Gastroesophageal sphincter (tissue), 4 donors: ENCODE measurements around the gene UNKL. TPM values are rescaled to one million over a fixed set of nuclear protein-coding genes. Genes with fewer than 3 reads are reported as not detected.
A peak's percentile ranks its signal among the peaks of the same experiment; 100 is the strongest.
"Not testable (repeated sequence)": the region's sequence is repeated elsewhere in the genome, so short reads cannot be mapped to it uniquely, and the experiment has no call there.

Experiments
- ATAC-seq: fragments of 150-250 bp; one replicate; pipeline ENCODE4 v1.9.1; 2016; ENCODE audit warnings: mild to moderate bottlenecking, moderate library complexity
- H3K27ac ChIP-seq, 4 donors: fragments of 200-600 bp; sonication (generic) in 3 of 4; 1 replicate in 3 of 4; 2 replicates in 1 of 4; pipeline ENCODE4 v1.5.1; 2016 to 2019
- H3K27me3 ChIP-seq: fragments of 200-600 bp; sonication (generic); one replicate; pipeline ENCODE4 v1.5.1; 2019
- H3K36me3 ChIP-seq, 2 donors: fragments of 200-600 bp; sonication (generic); one replicate each; pipeline ENCODE4 v1.5.1; 2019; ENCODE audit warnings: control low read depth in 1 of 2
- H3K4me1 ChIP-seq, 3 donors: fragments of 200-600 bp; sonication (generic); 1 replicate in 2 of 3; 2 replicates in 1 of 3; pipeline ENCODE4 v1.5.1; 2016 to 2019; ENCODE audit warnings: control low read depth in 2 of 3
- H3K4me3 ChIP-seq, 2 donors: fragments of 200-600 bp; sonication (generic); one replicate each; pipeline ENCODE4 v1.5.1; 2019; ENCODE audit warnings: mild to moderate bottlenecking in 1 of 2, moderate library complexity in 1 of 2
- H3K9me3 ChIP-seq, 3 donors: fragments of 200-600 bp; sonication (generic); one replicate each; pipeline ENCODE4 v1.5.1; 2017 to 2019; ENCODE audit warnings: control low read depth in 2 of 3
- EP300 ChIP-seq: sonication (generic); formaldehyde crosslinking; IDR thresholded peaks from one replicate; pipeline ENCODE4 v1.6.1; 2017; ENCODE audit warnings: antibody characterized with exemption, mild to moderate bottlenecking
- POLR2A ChIP-seq, 2 donors: fragments of 450-650 bp; IDR thresholded peaks; one replicate each; pipeline ENCODE4 v1.6.1; 2017; ENCODE audit warnings: antibody characterized with exemption in 2 of 2, mild to moderate bottlenecking in 2 of 2, moderate library complexity in 1 of 2
- POLR2AphosphoS5 ChIP-seq: sonication (generic); formaldehyde crosslinking; IDR thresholded peaks from one replicate; pipeline ENCODE4 v1.6.1; 2017; ENCODE audit warnings: antibody characterized with exemption
- WGBS, 2 donors: methylation state at CpG; one replicate each; pipeline ENCODE4 v1.1.5; 2018; ENCODE audit warnings: low coverage in 1 of 2; 5-methylcytosine and 5-hydroxymethylcytosine counted together
- total RNA-seq, 4 donors: library from RNA; depleted of rRNA; stranded (reverse); fragments of >200 nt; gene quantifications; one replicate each; pipeline ENCODE4 v1.1.0, GENCODE V29; 2016
- TF ChIP-seq, protein P1 (sequence below), 4 experiments: fragments of 200-600 bp in 2 of 4; fragments of 450-650 bp in 2 of 4; sonication (generic) in 1 of 4; IDR thresholded peaks; one replicate each; pipeline ENCODE4 v1.5.1; 2017 to 2019; ENCODE audit warnings: antibody characterized with exemption in 4 of 4, mild to moderate bottlenecking in 2 of 4, moderate library complexity in 2 of 4

UNKL gene
- total RNA-seq, 4 donors from 2014 or later: 12.3 to 29.4 (median 16.4) TPM

DNA sequence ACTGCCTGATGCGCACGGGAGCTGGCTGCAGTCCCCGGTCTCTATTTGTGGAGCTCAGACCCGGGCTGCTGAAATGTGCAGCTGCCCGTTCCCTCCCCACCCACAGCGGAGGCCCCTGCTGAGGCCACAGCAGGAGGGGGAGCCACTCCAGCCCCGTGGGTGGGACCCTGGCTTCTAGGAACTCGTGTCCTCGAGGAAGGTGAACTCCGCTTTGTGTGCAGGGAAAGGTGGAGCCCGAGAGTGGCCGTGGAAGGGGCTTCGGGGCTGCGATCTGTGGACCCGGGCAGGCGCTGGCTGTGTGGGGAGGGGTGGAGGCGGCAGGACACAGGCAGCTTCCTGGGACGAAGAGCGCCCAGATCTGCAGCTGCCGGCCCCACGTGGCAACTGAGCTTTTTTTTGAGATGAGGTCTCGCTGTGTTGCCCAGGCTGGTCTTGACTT, 26.9 kb upstream of the UNKL start:
- Histone ChIP-seq H3K27ac (no peak overlapping the region), H3K9me3 (no peaks in the 10 kb centered on the region), H3K4me1 (no peaks in the 10 kb centered on the region), H3K36me3 (peaks cover 0 to 25% of the 10 kb centered on the region in 2 donors), H3K4me3 (no peak overlapping the region), H3K27me3 (no peaks in the 10 kb centered on the region)
- TF ChIP-seq EP300 (no peak), POLR2AphosphoS5 (no peak), POLR2A (IDR thresholded peaks at IDR 0.05) (no peak)
- TF ChIP-seq, protein P1, sequence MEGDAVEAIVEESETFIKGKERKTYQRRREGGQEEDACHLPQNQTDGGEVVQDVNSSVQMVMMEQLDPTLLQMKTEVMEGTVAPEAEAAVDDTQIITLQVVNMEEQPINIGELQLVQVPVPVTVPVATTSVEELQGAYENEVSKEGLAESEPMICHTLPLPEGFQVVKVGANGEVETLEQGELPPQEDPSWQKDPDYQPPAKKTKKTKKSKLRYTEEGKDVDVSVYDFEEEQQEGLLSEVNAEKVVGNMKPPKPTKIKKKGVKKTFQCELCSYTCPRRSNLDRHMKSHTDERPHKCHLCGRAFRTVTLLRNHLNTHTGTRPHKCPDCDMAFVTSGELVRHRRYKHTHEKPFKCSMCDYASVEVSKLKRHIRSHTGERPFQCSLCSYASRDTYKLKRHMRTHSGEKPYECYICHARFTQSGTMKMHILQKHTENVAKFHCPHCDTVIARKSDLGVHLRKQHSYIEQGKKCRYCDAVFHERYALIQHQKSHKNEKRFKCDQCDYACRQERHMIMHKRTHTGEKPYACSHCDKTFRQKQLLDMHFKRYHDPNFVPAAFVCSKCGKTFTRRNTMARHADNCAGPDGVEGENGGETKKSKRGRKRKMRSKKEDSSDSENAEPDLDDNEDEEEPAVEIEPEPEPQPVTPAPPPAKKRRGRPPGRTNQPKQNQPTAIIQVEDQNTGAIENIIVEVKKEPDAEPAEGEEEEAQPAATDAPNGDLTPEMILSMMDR (IDR thresholded peaks at IDR 0.05): no peak
- ATAC-seq: no peak
- 40% methylated on average over 1 of the region's 22 CpGs; no CpG with 5 or more reads in 1 of the 2 donors for WGBS, 2 donors

DNA sequence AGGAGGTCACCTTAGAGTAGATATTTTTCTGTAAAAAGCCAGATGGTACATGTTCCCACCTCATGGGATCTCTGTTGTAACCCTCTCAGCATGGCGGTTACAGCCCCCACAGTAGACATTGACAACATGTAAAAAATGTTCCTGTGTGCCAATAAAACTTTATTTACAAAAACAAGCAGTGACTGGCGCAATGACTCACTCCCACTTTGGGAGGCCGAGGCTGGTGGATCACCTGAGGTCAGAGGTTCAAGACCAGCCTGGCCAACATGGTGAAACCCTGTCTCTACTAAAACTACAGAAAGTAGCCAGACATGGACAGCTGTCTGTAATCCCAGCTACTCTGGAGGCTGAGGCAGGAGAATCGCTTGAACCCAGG, 25.2 kb upstream of the UNKL start:
- ATAC-seq, H3K9me3 ChIP-seq, H3K4me1 ChIP-seq, H3K27ac ChIP-seq, H3K27me3 ChIP-seq, H3K4me3 ChIP-seq: not testable (repeated sequence)
- H3K36me3 ChIP-seq: peaks cover 0 to 14% of the 10 kb centered on the region in 2 donors
- WGBS, 2 donors: no CpG with 5 or more reads among the region's 4 CpGs

DNA sequence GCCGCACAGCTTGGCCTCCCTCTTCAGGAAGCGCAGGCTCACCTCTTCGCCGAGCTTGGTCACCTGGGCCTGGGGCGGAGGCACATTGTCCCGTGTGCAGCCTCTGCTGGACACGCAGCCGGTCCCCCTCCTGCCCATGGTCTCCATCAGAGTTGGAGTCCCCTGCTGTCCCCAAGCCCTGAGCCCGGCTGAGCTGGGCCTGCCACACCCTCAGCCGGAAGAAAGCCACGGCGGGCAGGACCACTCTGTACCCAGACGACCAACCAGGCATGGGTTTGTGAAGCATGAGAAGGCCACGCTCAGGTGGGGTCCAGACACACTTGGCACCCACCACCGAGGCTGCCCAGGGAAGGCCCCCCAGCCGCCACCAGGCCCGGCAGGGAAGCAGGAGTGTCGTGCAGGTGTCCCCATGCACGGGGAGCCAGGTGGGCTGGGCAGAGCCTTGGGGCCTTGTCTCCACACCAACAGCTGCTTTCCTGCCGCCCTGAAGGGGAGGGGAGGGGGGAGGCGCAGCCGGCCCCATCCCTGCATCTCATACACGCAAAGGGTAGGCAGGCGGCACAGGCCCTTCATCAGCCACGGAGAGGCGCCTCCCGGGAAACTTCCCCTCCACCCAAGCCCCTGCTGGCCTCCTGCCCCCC, 24.7 kb upstream of the UNKL start:
- no CpG with 5 or more reads among the region's 27 CpGs for whole genome bisulfite sequencing, 2 donors

DNA sequence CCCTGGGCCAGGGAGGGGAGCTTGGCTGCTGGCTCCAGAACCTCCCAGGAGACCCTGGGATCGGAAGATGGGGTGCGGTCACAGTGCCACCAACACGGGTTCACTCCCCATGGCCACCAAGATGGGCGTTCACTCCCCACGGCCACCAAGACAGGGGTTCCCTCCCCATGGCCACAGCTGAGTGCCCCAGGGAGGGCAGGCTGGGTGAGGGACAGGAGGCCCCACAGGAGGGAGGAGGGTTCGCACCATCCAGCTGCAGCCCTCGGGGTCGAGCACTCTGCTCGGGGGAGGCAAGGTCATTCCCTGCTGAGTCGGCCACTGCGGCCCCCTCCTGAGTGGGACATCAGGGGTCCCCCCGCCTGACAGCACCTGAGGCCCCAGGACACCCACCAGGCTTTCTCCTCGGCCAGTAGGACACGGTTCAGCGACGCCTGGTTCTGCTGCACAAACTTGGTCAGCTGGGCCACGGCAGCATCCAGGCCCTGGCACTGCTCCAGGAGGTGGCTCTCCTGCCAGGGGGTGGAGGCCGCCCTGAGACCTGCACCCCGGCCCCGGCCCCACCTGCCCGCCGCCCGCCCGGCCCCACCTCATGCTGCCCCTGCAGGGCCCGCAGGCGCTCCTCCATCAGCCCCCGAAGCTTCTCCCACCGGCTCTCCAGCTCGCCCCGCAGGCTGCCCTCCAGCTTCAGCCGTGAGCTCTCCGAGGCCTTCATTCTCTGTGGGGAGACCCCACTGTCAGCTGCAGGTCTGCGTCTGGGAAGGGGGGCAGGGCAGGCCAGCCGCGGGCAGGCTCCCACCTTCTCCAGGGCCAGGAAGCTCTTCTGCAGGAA, 23.9 kb upstream of the UNKL start:
- no peak for ATAC-seq
- no CpG with 5 or more reads among the region's 35 CpGs for WGBS, 2 donors

More for the DNA sequence above, 24.7 kb upstream of the UNKL start:
- Histone ChIP-seq H3K27me3 (peaks cover 2% of the 10 kb centered on the region), H3K36me3 (peaks cover 0 to 13% of the 10 kb centered on the region in 2 donors), H3K9me3 (no peaks in the 10 kb centered on the region), H3K4me3 (no peak overlapping the region), H3K27ac (no peak overlapping the region), H3K4me1 (no peaks in the 10 kb centered on the region)
- ATAC-seq: no peak
- TF ChIP-seq POLR2A (IDR thresholded peaks at IDR 0.05): no peak
- TF ChIP-seq, protein P1 (IDR thresholded peaks at IDR 0.05): no peak
- no peak for TF ChIP-seq POLR2AphosphoS5
- TF ChIP-seq EP300: no peak

DNA sequence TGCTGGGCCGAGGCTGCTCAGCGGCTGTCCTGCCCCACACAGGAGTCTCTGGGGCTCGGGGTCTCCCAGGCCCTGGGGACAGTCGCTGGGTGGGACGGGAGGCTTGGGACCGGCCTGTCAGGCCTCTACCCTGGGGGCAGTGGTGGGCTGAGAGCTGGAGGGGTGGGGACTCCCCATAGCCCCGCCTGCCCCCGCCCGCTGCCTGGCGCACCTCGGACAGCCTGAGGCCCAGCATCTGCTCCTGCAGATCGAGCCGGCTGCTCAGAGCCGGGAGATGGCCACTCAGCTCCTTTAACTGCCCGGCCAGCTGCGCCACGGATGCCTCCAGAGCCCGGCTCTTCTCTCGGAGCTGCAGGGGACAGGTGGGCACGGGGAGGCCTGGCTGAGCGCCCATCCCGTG, 23.1 kb upstream of the UNKL start:
- Histone ChIP-seq H3K36me3 (peaks cover 0 to 13% of the 10 kb centered on the region in 2 donors), H3K4me3 (no peak overlapping the region), H3K9me3 (no peaks in the 10 kb centered on the region), H3K27me3 (peaks cover 13% of the 10 kb centered on the region), H3K4me1 (no peaks in the 10 kb centered on the region), H3K27ac (no peak overlapping the region)
- WGBS, 2 donors: no CpG with 5 or more reads among the region's 22 CpGs
- no peak for ATAC-seq
- TF ChIP-seq POLR2AphosphoS5 (no peak), POLR2A (IDR thresholded peaks at IDR 0.05) (peak in 1 of 2 donors; percentile 14), EP300 (no peak)
- TF ChIP-seq, protein P1 (IDR thresholded peaks at IDR 0.05): no peak

More for the DNA sequence above, 23.9 kb upstream of the UNKL start:
- Histone ChIP-seq H3K9me3 (no peaks in the 10 kb centered on the region), H3K27me3 (peaks cover 9% of the 10 kb centered on the region), H3K27ac (no peak overlapping the region), H3K4me3 (no peak overlapping the region), H3K36me3 (peaks cover 0 to 13% of the 10 kb centered on the region in 2 donors), H3K4me1 (no peaks in the 10 kb centered on the region)
- TF ChIP-seq POLR2AphosphoS5: no peak
- TF ChIP-seq POLR2A (IDR thresholded peaks at IDR 0.05): no peak
- TF ChIP-seq, protein P1 (IDR thresholded peaks at IDR 0.05): no peak
- TF ChIP-seq EP300: no peak
